Mesothelial cell of epicardium (in vitro differentiated cells): Measurements from ENCODE around the gene TEKT1. TPM values are rescaled to one million over a fixed set of nuclear protein-coding genes. Genes with fewer than 3 reads are reported as not detected.

Experiments used
- DNase-seq, 2 experiments: peaks; one replicate each; pipeline ENCODE4 v3.0.0; 2021; ENCODE audit warnings: low spot score in 2 of 2; ENCODE audit not compliant: unreplicated experiment in 2 of 2
- H3K27ac Mint-ChIP-seq: 2 replicates; pipeline ENCODE4 v1.8.0; 2021; ENCODE audit warnings: mixed read lengths
- H3K27me3 Mint-ChIP-seq: 2 replicates; pipeline ENCODE4 v1.8.0; 2021; ENCODE audit warnings: low read depth, mixed read lengths
- H3K36me3 Mint-ChIP-seq: 2 replicates; pipeline ENCODE4 v1.8.0; 2021; ENCODE audit warnings: mixed read lengths
- H3K4me1 Mint-ChIP-seq: 2 replicates; pipeline ENCODE4 v1.8.0; 2021; ENCODE audit warnings: mixed read lengths
- H3K4me3 Mint-ChIP-seq: 2 replicates; pipeline ENCODE4 v1.8.0; 2021; ENCODE audit warnings: mild to moderate bottlenecking, moderate library complexity, mixed read lengths
- H3K9me3 Mint-ChIP-seq: 2 replicates; pipeline ENCODE4 v1.8.0; 2021; ENCODE audit warnings: mixed read lengths
- CTCF ChIP-seq: fragments of 200-600 bp; sonication (generic); IDR thresholded peaks from one replicate; pipeline ENCODE4 v1.5.0; 2021; ENCODE audit warnings: antibody characterized with exemption; ENCODE audit not compliant: unreplicated experiment
- total RNA-seq: library from RNA; stranded (reverse); gene quantifications from 3 replicates; pipeline ENCODE4 v1.2.1, GENCODE V29; 2021

The TEKT1 gene
- total RNA-seq, 1 donor from 2014 or later = not detected

- no peak overlapping the region for H3K27ac Mint-ChIP-seq
Measured at GRCh38 chr17:6748617-6749016, 82.9 kb downstream of the TEKT1 start.

More at GRCh38 chr17:6748617-6749016, 82.9 kb downstream of the TEKT1 start:
- H3K4me1 Mint-ChIP-seq = peaks cover 10% of the 10 kb centered on the region
- no peak for TF ChIP-seq CTCF
- no peak overlapping the region for H3K4me3 Mint-ChIP-seq
- peaks cover 9% of the 10 kb centered on the region for H3K9me3 Mint-ChIP-seq
- peaks cover 36% of the 10 kb centered on the region for H3K27me3 Mint-ChIP-seq
- no peaks in the 10 kb centered on the region for H3K36me3 Mint-ChIP-seq
- no peak for DNase-seq

Other genes starting within 250 kb of the TEKT1 start
- gene KIAA0753, start 191.0 kb downstream of the TEKT1 start, total RNA-seq = 36.1 to 45.3 TPM (median 41.1 TPM) in 3 replicates
- 41.0 to 52.4 TPM (median 45.5 TPM) in 3 replicates for gene TXNDC17, start 190.7 kb downstream of the TEKT1 start, total RNA-seq
- 11.8 to 13.5 TPM (median 12.1 TPM) in 3 replicates for gene MED31, start 180.1 kb downstream of the TEKT1 start, total RNA-seq
- gene C17orf100, start 180.0 kb downstream of the TEKT1 start, total RNA-seq = 6.1 to 7.6 TPM (median 7.1 TPM) in 3 replicates
- gene SLC13A5, start 118.4 kb downstream of the TEKT1 start, total RNA-seq = 0.18 to 0.47 TPM (median 0.38 TPM) in 3 replicates
- 4.5 to 8.1 TPM (median 5.1 TPM) in 3 replicates for gene XAF1, start 75.7 kb downstream of the TEKT1 start, total RNA-seq
- gene FBXO39, start 55.5 kb downstream of the TEKT1 start, total RNA-seq = not detected in 3 replicates
- 0.22 to 0.40 TPM in 2 of 3 replicates, not detected in the other for gene ALOX12, start 164.3 kb upstream of the TEKT1 start, total RNA-seq
- gene RNASEK, start 180.9 kb upstream of the TEKT1 start, total RNA-seq = 154 to 166 TPM (median 159 TPM) in 3 replicates
- 0.22 to 0.34 TPM in 2 of 3 replicates, not detected in the other for gene BCL6B, start 191.3 kb upstream of the TEKT1 start, total RNA-seq
- 10.4 to 10.7 TPM (median 10.7 TPM) in 3 replicates for gene SLC16A13, start 204.3 kb upstream of the TEKT1 start, total RNA-seq
- 4.1 to 5.1 TPM (median 4.2 TPM) in 3 replicates for gene SLC16A11, start 212.4 kb upstream of the TEKT1 start, total RNA-seq
- not detected in 3 replicates for gene CLEC10A, start 248.5 kb upstream of the TEKT1 start, total RNA-seq